Neural progenitor cell (in vitro differentiated cells): ENCODE data around the gene HTRA2.

Experiments used
- EZH2 ChIP-seq: fragments of 200-600 bp; sonication (generic); IDR thresholded peaks from 2 replicates; pipeline ENCODE4 v1.6.1; 2017; ENCODE audit warnings: antibody characterized with exemption, mild to moderate bottlenecking, moderate library complexity
- EZH2phosphoT487 ChIP-seq: fragments of 200-600 bp; sonication (generic); IDR thresholded peaks from 2 replicates; pipeline ENCODE4 v1.6.1; 2017; ENCODE audit warnings: antibody characterized with exemption
- TF ChIP-seq, protein P1 (sequence below): fragments of 200-600 bp; sonication (generic); IDR thresholded peaks from 2 replicates; pipeline ENCODE4 v1.5.1; 2017; ENCODE audit warnings: antibody characterized with exemption, mild to moderate bottlenecking

DNA sequence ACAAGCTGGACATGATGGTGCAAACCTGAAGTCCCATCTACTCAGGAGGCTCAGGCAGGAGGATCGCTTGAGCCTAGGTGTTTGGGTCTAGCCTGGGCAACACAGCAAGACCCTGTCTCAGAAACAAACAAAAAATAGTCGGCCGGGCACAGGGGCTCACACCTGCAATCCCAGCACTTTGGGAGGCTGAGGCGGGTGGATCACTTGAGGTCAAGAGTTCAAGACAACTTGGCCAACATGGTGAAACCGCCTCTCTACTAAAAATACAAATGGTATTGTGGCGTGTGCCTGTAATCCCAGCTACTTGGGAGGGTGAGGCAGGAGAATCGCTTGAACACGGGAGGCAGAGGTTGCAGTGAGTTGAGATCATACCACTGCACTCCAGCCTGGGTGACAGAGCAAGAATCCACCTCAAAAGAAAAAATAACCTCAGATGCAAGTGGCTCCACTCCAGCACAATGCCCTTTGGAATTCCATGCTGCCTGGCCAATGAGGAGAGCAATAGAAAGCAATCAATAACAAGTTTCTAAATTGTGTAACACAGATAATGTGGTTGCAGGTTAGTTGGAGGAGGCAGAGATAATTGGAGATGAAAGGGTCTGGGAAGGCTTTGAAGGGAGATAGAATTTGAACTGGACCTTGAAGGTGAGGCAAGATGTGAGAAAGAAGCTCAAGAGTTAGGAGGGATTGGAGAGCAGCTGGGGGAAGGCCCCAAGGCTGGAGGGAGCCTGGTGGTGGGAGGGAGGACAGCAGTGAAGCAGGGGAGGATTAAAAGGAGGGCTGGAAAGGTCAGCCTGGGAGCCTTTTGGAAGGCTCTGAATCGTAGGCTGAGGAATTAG lies 40.9 kb upstream of the HTRA2 start:
- TF ChIP-seq, protein P1, sequence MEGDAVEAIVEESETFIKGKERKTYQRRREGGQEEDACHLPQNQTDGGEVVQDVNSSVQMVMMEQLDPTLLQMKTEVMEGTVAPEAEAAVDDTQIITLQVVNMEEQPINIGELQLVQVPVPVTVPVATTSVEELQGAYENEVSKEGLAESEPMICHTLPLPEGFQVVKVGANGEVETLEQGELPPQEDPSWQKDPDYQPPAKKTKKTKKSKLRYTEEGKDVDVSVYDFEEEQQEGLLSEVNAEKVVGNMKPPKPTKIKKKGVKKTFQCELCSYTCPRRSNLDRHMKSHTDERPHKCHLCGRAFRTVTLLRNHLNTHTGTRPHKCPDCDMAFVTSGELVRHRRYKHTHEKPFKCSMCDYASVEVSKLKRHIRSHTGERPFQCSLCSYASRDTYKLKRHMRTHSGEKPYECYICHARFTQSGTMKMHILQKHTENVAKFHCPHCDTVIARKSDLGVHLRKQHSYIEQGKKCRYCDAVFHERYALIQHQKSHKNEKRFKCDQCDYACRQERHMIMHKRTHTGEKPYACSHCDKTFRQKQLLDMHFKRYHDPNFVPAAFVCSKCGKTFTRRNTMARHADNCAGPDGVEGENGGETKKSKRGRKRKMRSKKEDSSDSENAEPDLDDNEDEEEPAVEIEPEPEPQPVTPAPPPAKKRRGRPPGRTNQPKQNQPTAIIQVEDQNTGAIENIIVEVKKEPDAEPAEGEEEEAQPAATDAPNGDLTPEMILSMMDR: no peak
- TF ChIP-seq EZH2 (no peak), EZH2phosphoT487 (no peak)
